HEK293 (cell line): Measurements from ENCODE around the gene DNAH9.

Source experiments
- CTCF ChIA-PET: fragments of 350-600 bp; formaldehyde crosslinking; extraction: SDS; loops from one replicate; lab custom pipeline; 2021; ENCODE audit warnings: antibody characterized with exemption; lab: Yijun Ruan, JAX
- POLR2A ChIA-PET: fragments of 300-600 bp; formaldehyde crosslinking; extraction: SDS; loops from one replicate; lab custom pipeline; 2020; ENCODE audit warnings: antibody characterized with exemption, inconsistent platforms; lab: Yijun Ruan, JAX
- H3K27ac ChIP-seq: fragments of 200-500 bp; sonication (Bioruptor generic); 2 replicates; pipeline ENCODE4 v1.5.1; 2014; ENCODE audit warnings: low read depth, low read length, control low read depth, inconsistent platforms; ENCODE audit errors: extremely low read depth
- H3K36me3 ChIP-seq, 2 experiments: fragments of 200-500 bp in 1 of 2; sonication (Bioruptor generic) in 1 of 2; 1 replicate in 1 of 2; 2 replicates in 1 of 2; pipeline ENCODE4 v1.5.1; 2014 to 2017; ENCODE audit warnings: inconsistent platforms in 2 of 2, low read length in 2 of 2; ENCODE audit not compliant: control insufficient read depth in 2 of 2, insufficient read depth in 1 of 2
- H3K4me1 ChIP-seq: fragments of 200-500 bp; sonication (Bioruptor generic); 2 replicates; pipeline ENCODE4 v1.5.1; 2014; ENCODE audit warnings: mild to moderate bottlenecking, low read length, inconsistent platforms; ENCODE audit not compliant: control insufficient read depth, insufficient read depth
- H3K4me3 ChIP-seq: 2 replicates; pipeline ENCODE4 v1.5.1; 2011; ENCODE audit warnings: low read depth, mild to moderate bottlenecking, control low read depth, low read length, moderate library complexity
- H3K9me3 ChIP-seq: fragments of 200-500 bp; sonication (Bioruptor generic); 2 replicates; pipeline ENCODE4 v1.5.1; 2014; ENCODE audit warnings: low read depth, low read length, inconsistent platforms; ENCODE audit not compliant: control insufficient read depth, insufficient read depth
- BCL11B ChIP-seq: fragments of 450-650 bp; formaldehyde crosslinking; IDR thresholded peaks from 2 replicates; pipeline ENCODE4 v1.5.1; 2016; ENCODE audit warnings: low read depth, missing biosample characterization, missing genetic modification characterization
- MYNN ChIP-seq: fragments of 450-650 bp; formaldehyde crosslinking; IDR thresholded peaks from 2 replicates; pipeline ENCODE4 v1.5.1; 2016; ENCODE audit warnings: missing biosample characterization, missing genetic modification characterization, borderline replicate concordance
- SP7 ChIP-seq: fragments of 450-650 bp; formaldehyde crosslinking; IDR thresholded peaks from 2 replicates; pipeline ENCODE4 v1.5.1; 2016; ENCODE audit warnings: missing biosample characterization, missing genetic modification characterization
- ZBTB1 ChIP-seq: fragments of 450-650 bp; formaldehyde crosslinking; IDR thresholded peaks from 2 replicates; pipeline ENCODE4 v1.5.1; 2016; ENCODE audit warnings: missing biosample characterization, missing genetic modification characterization
- ZBTB17 ChIP-seq: fragments of 450-650 bp; formaldehyde crosslinking; IDR thresholded peaks from 2 replicates; pipeline ENCODE4 v1.5.1; 2016; ENCODE audit warnings: missing biosample characterization, missing genetic modification characterization
- ZEB2 ChIP-seq: fragments of 450-650 bp; formaldehyde crosslinking; IDR thresholded peaks from 2 replicates; pipeline ENCODE4 v1.5.1; 2016; ENCODE audit warnings: missing biosample characterization, missing genetic modification characterization
- ZFP37 ChIP-seq: fragments of 450-650 bp; formaldehyde crosslinking; IDR thresholded peaks from 2 replicates; pipeline ENCODE4 v1.5.1; 2016; ENCODE audit warnings: missing biosample characterization, missing genetic modification characterization
- ZNF311 ChIP-seq: fragments of 450-650 bp; formaldehyde crosslinking; IDR thresholded peaks from 2 replicates; pipeline ENCODE4 v1.5.1; 2017; ENCODE audit warnings: missing biosample characterization, missing genetic modification characterization, borderline replicate concordance
- ZNF792 ChIP-seq: fragments of 450-650 bp; formaldehyde crosslinking; IDR thresholded peaks from 2 replicates; pipeline ENCODE4 v1.5.1; 2016; ENCODE audit warnings: missing biosample characterization, missing genetic modification characterization
- TF ChIP-seq, protein P1 (sequence below): fragments of 450-650 bp; formaldehyde crosslinking; IDR thresholded peaks from 2 replicates; pipeline ENCODE4 v1.5.1; 2017; ENCODE audit warnings: missing biosample characterization, missing genetic modification characterization
- TF ChIP-seq, protein P2 (sequence below): fragments of 450-650 bp; formaldehyde crosslinking; IDR thresholded peaks from 2 replicates; pipeline ENCODE4 v1.5.1; 2017; ENCODE audit warnings: missing biosample characterization, missing genetic modification characterization
- TF ChIP-seq, protein P3 (sequence below): fragments of 450-650 bp; formaldehyde crosslinking; IDR thresholded peaks from 2 replicates; pipeline ENCODE4 v1.5.1; 2016; ENCODE audit warnings: missing biosample characterization, missing genetic modification characterization, borderline replicate concordance
- TF ChIP-seq, protein P4 (sequence below): fragments of 450-650 bp; formaldehyde crosslinking; IDR thresholded peaks from 2 replicates; pipeline ENCODE4 v1.5.1; 2016; ENCODE audit warnings: missing biosample characterization, missing genetic modification characterization

DNAH9 gene

DNA sequence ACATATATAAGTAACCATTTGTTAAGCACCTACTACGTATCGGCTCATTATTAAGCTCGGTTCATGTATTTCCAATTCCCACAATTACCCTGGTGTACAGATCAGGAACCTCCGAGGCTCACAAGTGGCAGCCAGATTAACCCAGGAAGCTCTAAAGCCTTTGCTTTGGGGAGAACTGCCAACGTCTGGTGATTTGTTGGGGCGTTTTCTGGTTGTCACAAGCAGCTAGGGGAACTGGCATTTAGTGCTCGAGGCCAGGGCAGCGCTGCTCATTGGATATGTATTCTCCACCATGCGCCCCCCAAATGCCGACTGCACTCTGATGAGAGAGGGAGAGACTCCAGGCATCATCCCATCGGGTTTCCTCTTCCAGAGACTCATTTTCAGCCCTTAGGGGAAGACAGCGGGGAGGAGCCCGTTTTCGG, 398.5 kb downstream of the DNAH9 start:
- no peaks in the 10 kb centered on the region; the same call in 1 of the 2 replicates for H3K4me1 ChIP-seq
- CTCF ChIA-PET: interaction anchor here (1.3 to 2.2 kb wide), 2 partner anchors 11 to 61 kb away, joined by 4 to 9 read pairs; no protein-coding TSS in a partner anchor
- H3K4me3 ChIP-seq: peak overlapping the region; percentile 94
- peak overlapping the region; percentile 81; the same call in 1 of the 2 replicates for H3K27ac ChIP-seq
- no peaks in the 10 kb centered on the region for H3K9me3 ChIP-seq
- POLR2A ChIA-PET: interaction anchor here (0.5 to 3.4 kb wide), 32 partner anchors 10 to 1022 kb away, joined by 3 to 70 read pairs (median 6); partner anchors contain the start of genes ELAC2 and MAP2K4
- H3K36me3 ChIP-seq: peaks cover 3 to 10% of the 10 kb centered on the region in 2 experiments; a peak in 2 of 3 replicates
- no peak for TF ChIP-seq ZNF792 (tag by site-specific recombination)
- 0 out of 2 replicates have a peak, but pooled peaks have one; percentile 15 for TF ChIP-seq ZFP37 (tag by site-specific recombination)
- peak; percentile 84 for TF ChIP-seq ZBTB17
- TF ChIP-seq, protein P1, sequence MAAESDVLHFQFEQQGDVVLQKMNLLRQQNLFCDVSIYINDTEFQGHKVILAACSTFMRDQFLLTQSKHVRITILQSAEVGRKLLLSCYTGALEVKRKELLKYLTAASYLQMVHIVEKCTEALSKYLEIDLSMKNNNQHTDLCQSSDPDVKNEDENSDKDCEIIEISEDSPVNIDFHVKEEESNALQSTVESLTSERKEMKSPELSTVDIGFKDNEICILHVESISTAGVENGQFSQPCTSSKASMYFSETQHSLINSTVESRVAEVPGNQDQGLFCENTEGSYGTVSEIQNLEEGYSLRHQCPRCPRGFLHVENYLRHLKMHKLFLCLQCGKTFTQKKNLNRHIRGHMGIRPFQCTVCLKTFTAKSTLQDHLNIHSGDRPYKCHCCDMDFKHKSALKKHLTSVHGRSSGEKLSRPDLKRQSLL (tag by site-specific recombination): no peak
- no peak for TF ChIP-seq ZEB2
- no peak for TF ChIP-seq MYNN (tag by site-specific recombination)
- TF ChIP-seq, protein P2, sequence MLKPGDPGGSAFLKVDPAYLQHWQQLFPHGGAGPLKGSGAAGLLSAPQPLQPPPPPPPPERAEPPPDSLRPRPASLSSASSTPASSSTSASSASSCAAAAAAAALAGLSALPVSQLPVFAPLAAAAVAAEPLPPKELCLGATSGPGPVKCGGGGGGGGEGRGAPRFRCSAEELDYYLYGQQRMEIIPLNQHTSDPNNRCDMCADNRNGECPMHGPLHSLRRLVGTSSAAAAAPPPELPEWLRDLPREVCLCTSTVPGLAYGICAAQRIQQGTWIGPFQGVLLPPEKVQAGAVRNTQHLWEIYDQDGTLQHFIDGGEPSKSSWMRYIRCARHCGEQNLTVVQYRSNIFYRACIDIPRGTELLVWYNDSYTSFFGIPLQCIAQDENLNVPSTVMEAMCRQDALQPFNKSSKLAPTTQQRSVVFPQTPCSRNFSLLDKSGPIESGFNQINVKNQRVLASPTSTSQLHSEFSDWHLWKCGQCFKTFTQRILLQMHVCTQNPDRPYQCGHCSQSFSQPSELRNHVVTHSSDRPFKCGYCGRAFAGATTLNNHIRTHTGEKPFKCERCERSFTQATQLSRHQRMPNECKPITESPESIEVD (tag by site-specific recombination): no peak
- no peak for TF ChIP-seq ZBTB1 (tag by site-specific recombination)
- TF ChIP-seq SP7 (tag by site-specific recombination): peak; percentile 8; the same call in 1 of the 2 replicates
- no peak for TF ChIP-seq BCL11B (tag by site-specific recombination)
- no peak for TF ChIP-seq ZNF311 (tag by site-specific recombination)
- TF ChIP-seq, protein P3, sequence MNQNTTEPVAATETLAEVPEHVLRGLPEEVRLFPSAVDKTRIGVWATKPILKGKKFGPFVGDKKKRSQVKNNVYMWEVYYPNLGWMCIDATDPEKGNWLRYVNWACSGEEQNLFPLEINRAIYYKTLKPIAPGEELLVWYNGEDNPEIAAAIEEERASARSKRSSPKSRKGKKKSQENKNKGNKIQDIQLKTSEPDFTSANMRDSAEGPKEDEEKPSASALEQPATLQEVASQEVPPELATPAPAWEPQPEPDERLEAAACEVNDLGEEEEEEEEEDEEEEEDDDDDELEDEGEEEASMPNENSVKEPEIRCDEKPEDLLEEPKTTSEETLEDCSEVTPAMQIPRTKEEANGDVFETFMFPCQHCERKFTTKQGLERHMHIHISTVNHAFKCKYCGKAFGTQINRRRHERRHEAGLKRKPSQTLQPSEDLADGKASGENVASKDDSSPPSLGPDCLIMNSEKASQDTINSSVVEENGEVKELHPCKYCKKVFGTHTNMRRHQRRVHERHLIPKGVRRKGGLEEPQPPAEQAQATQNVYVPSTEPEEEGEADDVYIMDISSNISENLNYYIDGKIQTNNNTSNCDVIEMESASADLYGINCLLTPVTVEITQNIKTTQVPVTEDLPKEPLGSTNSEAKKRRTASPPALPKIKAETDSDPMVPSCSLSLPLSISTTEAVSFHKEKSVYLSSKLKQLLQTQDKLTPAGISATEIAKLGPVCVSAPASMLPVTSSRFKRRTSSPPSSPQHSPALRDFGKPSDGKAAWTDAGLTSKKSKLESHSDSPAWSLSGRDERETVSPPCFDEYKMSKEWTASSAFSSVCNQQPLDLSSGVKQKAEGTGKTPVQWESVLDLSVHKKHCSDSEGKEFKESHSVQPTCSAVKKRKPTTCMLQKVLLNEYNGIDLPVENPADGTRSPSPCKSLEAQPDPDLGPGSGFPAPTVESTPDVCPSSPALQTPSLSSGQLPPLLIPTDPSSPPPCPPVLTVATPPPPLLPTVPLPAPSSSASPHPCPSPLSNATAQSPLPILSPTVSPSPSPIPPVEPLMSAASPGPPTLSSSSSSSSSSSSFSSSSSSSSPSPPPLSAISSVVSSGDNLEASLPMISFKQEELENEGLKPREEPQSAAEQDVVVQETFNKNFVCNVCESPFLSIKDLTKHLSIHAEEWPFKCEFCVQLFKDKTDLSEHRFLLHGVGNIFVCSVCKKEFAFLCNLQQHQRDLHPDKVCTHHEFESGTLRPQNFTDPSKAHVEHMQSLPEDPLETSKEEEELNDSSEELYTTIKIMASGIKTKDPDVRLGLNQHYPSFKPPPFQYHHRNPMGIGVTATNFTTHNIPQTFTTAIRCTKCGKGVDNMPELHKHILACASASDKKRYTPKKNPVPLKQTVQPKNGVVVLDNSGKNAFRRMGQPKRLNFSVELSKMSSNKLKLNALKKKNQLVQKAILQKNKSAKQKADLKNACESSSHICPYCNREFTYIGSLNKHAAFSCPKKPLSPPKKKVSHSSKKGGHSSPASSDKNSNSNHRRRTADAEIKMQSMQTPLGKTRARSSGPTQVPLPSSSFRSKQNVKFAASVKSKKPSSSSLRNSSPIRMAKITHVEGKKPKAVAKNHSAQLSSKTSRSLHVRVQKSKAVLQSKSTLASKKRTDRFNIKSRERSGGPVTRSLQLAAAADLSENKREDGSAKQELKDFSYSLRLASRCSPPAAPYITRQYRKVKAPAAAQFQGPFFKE (tag by site-specific recombination): no peak
- TF ChIP-seq, protein P4, sequence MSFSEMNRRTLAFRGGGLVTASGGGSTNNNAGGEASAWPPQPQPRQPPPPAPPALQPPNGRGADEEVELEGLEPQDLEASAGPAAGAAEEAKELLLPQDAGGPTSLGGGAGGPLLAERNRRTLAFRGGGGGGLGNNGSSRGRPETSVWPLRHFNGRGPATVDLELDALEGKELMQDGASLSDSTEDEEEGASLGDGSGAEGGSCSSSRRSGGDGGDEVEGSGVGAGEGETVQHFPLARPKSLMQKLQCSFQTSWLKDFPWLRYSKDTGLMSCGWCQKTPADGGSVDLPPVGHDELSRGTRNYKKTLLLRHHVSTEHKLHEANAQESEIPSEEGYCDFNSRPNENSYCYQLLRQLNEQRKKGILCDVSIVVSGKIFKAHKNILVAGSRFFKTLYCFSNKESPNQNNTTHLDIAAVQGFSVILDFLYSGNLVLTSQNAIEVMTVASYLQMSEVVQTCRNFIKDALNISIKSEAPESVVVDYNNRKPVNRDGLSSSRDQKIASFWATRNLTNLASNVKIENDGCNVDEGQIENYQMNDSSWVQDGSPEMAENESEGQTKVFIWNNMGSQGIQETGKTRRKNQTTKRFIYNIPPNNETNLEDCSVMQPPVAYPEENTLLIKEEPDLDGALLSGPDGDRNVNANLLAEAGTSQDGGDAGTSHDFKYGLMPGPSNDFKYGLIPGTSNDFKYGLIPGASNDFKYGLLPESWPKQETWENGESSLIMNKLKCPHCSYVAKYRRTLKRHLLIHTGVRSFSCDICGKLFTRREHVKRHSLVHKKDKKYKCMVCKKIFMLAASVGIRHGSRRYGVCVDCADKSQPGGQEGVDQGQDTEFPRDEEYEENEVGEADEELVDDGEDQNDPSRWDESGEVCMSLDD (tag by site-specific recombination): no peak
